PC-3 (cell line): ENCODE measurements around the gene ZNF433.

Experiments
- CTCF ChIP-seq: fragments of 300-600 bp; sonication (generic); conservative IDR thresholded peaks from 2 replicates; pipeline ENCODE4 v1.5.1; 2017; ENCODE audit warnings: antibody characterized with exemption, low read depth, mild to moderate bottlenecking, low read length
- EZH2phosphoT487 ChIP-seq: fragments of 300-600 bp; sonication (generic); IDR thresholded peaks from 2 replicates; pipeline ENCODE4 v1.6.1; 2018; ENCODE audit warnings: mild to moderate bottlenecking, antibody characterized with exemption, low read length, borderline replicate concordance

DNA sequence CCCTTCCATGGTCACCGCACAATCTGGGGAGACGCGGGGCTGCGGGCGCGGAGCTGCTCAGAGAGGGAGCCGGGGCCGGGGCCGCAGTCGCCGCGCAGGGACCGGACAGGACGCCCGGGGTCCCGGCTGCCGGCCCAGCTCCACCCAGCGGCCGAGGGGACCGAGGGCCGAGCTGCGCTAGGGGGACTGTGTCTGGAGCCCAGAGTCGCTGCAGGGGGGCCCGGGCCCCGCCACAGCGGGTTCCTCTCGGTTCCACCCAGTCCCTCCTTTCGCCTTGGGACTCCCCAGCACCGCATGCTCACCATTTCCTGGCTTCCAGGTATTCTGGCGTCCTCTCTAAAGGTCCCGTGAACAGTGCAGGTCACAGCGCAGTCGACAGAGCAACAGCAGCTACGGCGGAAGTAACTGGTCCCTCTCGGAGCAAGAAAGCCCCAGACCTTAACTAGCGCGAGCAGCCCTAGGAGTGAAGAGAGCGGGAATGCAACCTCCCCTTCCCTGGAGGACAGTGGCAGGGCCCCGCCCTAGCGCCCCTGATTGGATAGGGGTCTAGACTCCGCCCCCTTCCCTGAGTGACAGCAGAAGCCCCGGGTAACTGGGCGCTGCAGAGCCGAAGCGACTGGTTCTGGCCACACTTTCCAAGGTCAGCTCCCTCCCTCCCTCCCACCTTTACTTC is 17.2 kb upstream of the ZNF433 start, which contains the start of gene ZNF878:
- TF ChIP-seq CTCF (peak; percentile 31; the same call in 1 of the 2 replicates), EZH2phosphoT487 (no peak)
